Right lobe of liver (tissue), 6 donors: ENCODE data around the gene FXR2. TPM values are rescaled to one million over a fixed set of nuclear protein-coding genes. Genes with fewer than 3 reads are reported as not detected.

Experiments
- ATAC-seq, 4 donors: fragments of 200-7000 bp; cut with Tn5 transposase; one replicate each; pipeline ENCODE4 v1.9.1; 2020; ENCODE audit warnings: mild to moderate bottlenecking in 4 of 4, moderate library complexity in 4 of 4
- DNase-seq, 3 donors: peaks; one replicate each; pipeline ENCODE4 v3.0.0-alpha.2; 2020
- H3K27ac ChIP-seq, 3 donors: fragments of 200-600 bp; one replicate each; pipeline ENCODE4 v1.8.0; 2022
- H3K27me3 ChIP-seq, 2 donors: fragments of 200-600 bp; one replicate each; pipeline ENCODE4 v1.8.0; 2022
- H3K36me3 ChIP-seq, 4 donors: fragments of 200-600 bp; sonication (generic) in 1 of 4; one replicate each; pipeline versions ENCODE4 v1.5.1 to v1.8.0; 2017 to 2022; ENCODE audit warnings: control low read depth in 1 of 4
- H3K4me1 ChIP-seq, 4 donors: fragments of 200-600 bp; sonication (generic) in 1 of 4; one replicate each; pipeline versions ENCODE4 v1.5.1 to v1.8.0; 2017 to 2022; ENCODE audit warnings: control low read depth in 1 of 4
- H3K4me3 ChIP-seq, 3 donors: fragments of 200-600 bp; one replicate each; pipeline ENCODE4 v1.8.0; 2022
- H3K9me3 ChIP-seq, 4 donors: fragments of 200-600 bp; sonication (generic) in 1 of 4; one replicate each; pipeline versions ENCODE4 v1.5.1 to v1.8.0; 2017 to 2022; ENCODE audit warnings: control low read depth in 1 of 4
- POLR2A ChIP-seq: fragments of 450-650 bp; IDR thresholded peaks from one replicate; pipeline ENCODE4 v1.6.1; 2017; ENCODE audit warnings: antibody characterized with exemption, mild to moderate bottlenecking
- WGBS: methylation state at CpG from one replicate; pipeline ENCODE4 v1.1.6; 2018; ENCODE audit warnings: low coverage, low lambda C conversion rate; ENCODE audit not compliant: insufficient coverage; ENCODE audit errors: missing lambda C conversion rate; 5-methylcytosine and 5-hydroxymethylcytosine counted together
- intact Hi-C, 2 donors: fragments of 100-400 bp; cut with DNase I; formaldehyde crosslinking; loops; one replicate each; pipeline versions ENCODE4 v1.11.2 to v1.14.1; 2022
- total RNA-seq, 6 experiments: library from RNA; depleted of rRNA in 2 of 6; stranded (reverse); fragments of >200 nt in 2 of 6; fragmentation: NEBNext Ultra II Directional in 3 of 6; extraction: Animal tissue kit (Norgen Biotek cat#: 25700) in 3 of 6; gene quantifications; one replicate each; pipeline versions ENCODE4 v1.1.0 to v1.2.4, GENCODE V29; 2016 to 2023
- TF ChIP-seq, protein P1 (sequence below), 4 donors: fragments of 200-600 bp in 3 of 4; fragments of 450-650 bp in 1 of 4; IDR thresholded peaks; one replicate each; pipeline versions ENCODE4 v1.5.1 to v1.8.0; 2016 to 2022; ENCODE audit warnings: antibody characterized with exemption in 4 of 4, mild to moderate bottlenecking in 2 of 4
- donor health status: DM: no; HTN: yes; CAD: no.
- donor health status: DM: no; HTN: no; CAD: no.
- donor health status: DM: no; HTN: no; CAD: no.
- donor health status: DM: no; HTN: yes; CAD: no.
- donor health status: DM: no; HTN: yes; CAD: no.

FXR2 gene
- total RNA-seq, 6 experiments from 2014 or later = 14.3 to 23.2 (median 16.7) TPM

DNA sequence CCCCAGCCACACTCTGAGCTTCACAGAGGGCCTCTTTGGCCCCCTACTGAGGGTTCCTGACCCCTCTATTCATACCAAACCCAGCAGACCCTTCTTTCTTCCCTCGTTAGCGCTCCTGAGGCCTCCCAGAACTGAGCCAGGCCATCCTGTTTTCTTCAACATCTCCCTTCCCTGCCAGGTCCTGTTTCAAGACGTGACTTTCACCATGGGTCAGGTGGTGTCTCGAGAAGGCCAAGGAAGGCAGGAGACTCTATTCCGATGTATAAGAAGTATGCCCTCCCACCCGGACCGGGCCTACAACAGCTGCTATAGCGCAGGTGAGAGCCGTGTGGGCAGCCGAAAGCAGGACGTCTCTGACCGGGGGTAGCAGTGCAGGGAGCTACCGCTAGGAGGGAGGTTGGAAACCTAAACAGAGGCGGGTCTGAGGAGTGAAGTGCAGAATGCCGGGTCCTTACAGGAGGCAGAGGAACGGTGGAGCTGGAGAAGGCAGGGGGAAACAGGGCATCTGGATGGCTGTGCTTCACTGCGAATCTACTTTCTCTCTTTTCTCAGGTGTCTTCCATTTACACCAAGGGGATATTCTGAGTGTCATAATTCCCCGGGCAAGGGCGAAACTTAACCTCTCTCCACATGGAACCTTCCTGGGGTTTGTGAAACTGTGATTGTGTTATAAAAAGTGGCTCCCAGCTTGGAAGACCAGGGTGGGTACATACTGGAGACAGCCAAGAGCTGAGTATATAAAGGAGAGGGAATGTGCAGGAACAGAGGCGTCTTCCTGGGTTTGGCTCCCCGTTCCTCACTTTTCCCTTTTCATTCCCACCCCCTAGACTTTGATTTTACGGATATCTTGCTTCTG lies 54.3 kb downstream of the FXR2 start:
- ATAC-seq = peak; percentile 31 to 55 (median 36)
- peak in 1 of 3 donors; percentile 64 for DNase-seq
- intact Hi-C loops = loop anchor here (5.0 to 10.0 kb wide), 2 partner anchors 46 to 48 kb away; no protein-coding TSS in a partner anchor
- 20% methylated on average over 22 of the region's 22 CpGs for WGBS
- H3K36me3 ChIP-seq = peaks cover 0 to 12% (median under 1%) of the 10 kb centered on the region in 4 donors
- H3K4me3 ChIP-seq = peak overlapping the region in 2 of 3 donors; percentile 94 to 99
- H3K27ac ChIP-seq = peak overlapping the region; percentile 8 to 79 (median 50)
- H3K4me1 ChIP-seq = peaks cover 0 to 30% (median 15%) of the 10 kb centered on the region in 4 donors
- no peaks in the 10 kb centered on the region for H3K9me3 ChIP-seq
- no peaks in the 10 kb centered on the region for H3K27me3 ChIP-seq
- TF ChIP-seq, protein P1, sequence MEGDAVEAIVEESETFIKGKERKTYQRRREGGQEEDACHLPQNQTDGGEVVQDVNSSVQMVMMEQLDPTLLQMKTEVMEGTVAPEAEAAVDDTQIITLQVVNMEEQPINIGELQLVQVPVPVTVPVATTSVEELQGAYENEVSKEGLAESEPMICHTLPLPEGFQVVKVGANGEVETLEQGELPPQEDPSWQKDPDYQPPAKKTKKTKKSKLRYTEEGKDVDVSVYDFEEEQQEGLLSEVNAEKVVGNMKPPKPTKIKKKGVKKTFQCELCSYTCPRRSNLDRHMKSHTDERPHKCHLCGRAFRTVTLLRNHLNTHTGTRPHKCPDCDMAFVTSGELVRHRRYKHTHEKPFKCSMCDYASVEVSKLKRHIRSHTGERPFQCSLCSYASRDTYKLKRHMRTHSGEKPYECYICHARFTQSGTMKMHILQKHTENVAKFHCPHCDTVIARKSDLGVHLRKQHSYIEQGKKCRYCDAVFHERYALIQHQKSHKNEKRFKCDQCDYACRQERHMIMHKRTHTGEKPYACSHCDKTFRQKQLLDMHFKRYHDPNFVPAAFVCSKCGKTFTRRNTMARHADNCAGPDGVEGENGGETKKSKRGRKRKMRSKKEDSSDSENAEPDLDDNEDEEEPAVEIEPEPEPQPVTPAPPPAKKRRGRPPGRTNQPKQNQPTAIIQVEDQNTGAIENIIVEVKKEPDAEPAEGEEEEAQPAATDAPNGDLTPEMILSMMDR (IDR thresholded peaks at IDR 0.05) = peak; percentile 43 to 66 (median 46)
- TF ChIP-seq POLR2A = no peak

DNA sequence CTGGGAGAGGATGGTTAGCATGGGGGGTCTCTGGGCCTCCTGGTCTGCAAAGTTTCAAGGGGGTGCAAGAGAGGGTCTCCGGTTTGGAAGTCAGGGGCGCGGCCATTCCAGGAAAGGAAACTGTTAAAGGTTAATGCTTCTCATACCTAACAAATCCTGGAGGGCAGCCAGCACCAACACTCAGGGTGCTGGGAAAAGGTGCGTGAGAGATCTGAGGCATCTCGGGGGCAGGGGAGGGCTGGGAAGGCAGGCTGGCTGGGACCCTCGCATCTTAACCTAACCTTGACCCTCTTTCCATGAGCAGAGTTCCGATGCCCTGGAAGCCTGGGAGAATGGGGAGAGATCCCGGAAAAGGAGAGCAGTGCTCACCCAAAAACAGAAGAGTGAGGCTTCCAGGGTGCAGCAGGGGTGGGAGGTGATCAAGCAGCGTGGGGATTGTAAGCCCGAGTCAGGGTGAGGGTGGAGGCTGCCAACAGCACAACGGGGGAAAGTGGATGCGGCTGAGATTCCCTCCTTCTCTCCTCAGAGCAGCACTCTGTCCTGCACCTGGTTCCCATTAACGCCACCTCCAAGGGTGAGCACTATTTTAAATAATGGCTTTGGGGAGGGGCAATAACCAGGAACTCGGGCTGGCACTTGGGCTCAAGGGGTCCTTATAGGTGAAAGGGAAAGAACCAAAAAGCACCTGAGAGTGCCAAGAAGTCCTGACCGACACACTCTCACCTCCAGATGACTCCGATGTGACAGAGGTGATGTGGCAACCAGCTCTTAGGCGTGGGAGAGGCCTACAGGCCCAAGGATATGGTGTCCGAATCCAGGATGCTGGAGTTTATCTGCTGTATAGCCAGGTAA lies 55.2 kb downstream of the FXR2 start:
- no peak for ATAC-seq
- 57% methylated on average over 6 of the region's 18 CpGs for WGBS

GRCh38 chr17:7558544-7559319 lies 56.0 kb downstream of the FXR2 start, which contains the start of gene TNFSF13:
Gene TNFSF13 (plus strand): TSS chr17:7558750. CDS start chr17:7559040, 290 bp downstream.
- peak within 1 kb of the TSS; percentile 74 to 92 (median 78) for H3K27ac ChIP-seq
- TF ChIP-seq, protein P1 (IDR thresholded peaks at IDR 0.05) = no peak
- no peak for TF ChIP-seq POLR2A
- H3K4me3 ChIP-seq = peak within 1 kb of the TSS; percentile 14 to 41 (median 37)
- peak in 2 of 3 donors; percentile 55 to 75 for DNase-seq
- intact Hi-C loops = no loop called here
- H3K4me1 ChIP-seq = peaks cover 0 to 30% (median 15%) of the 10 kb centered on the region in 4 donors
- no peaks in the 10 kb centered on the region for H3K36me3 ChIP-seq
- H3K9me3 ChIP-seq = no peaks in the 10 kb centered on the region
- ATAC-seq = peak; percentile 10 to 23 (median 22)
- WGBS = 38% methylated on average over 13 of the region's 16 CpGs
- H3K27me3 ChIP-seq = no peaks in the 10 kb centered on the region

More for the DNA sequence above, 55.2 kb downstream of the FXR2 start:
- DNase-seq = no peak
- no peak for TF ChIP-seq POLR2A
- TF ChIP-seq, protein P1 (IDR thresholded peaks at IDR 0.05) = no peak
- intact Hi-C loops = loop anchor here (5.0 to 10.0 kb wide), 2 partner anchors 45 to 47 kb away; no protein-coding TSS in a partner anchor
- peak overlapping the region; percentile 3 to 41 (median 37) for H3K4me3 ChIP-seq
- no peaks in the 10 kb centered on the region for H3K9me3 ChIP-seq
- H3K27me3 ChIP-seq = no peaks in the 10 kb centered on the region
- H3K4me1 ChIP-seq = peaks cover 0 to 30% (median 15%) of the 10 kb centered on the region in 4 donors
- H3K27ac ChIP-seq = peak overlapping the region; percentile 74 to 92 (median 78)
- peaks cover 0 to 3% (median 0%) of the 10 kb centered on the region in 4 donors for H3K36me3 ChIP-seq
